Colonic mucosa (tissue), 4 donors: Measurements from ENCODE around the gene CS. TPM values are rescaled to one million over a fixed set of nuclear protein-coding genes. Genes with fewer than 3 reads are reported as not detected.

Experiments
- DNase-seq: peaks from one replicate; pipeline ENCODE4 v3.0.0-alpha.2; 2020
- H3K27ac ChIP-seq: fragments of 200-600 bp; one replicate; pipeline ENCODE4 v1.8.0; 2021
- H3K27me3 ChIP-seq: fragments of 200-600 bp; one replicate; pipeline ENCODE4 v1.8.0; 2021
- H3K36me3 ChIP-seq: fragments of 200-600 bp; one replicate; pipeline ENCODE4 v1.8.0; 2021
- H3K4me1 ChIP-seq: fragments of 200-600 bp; one replicate; pipeline ENCODE4 v1.8.0; 2021; ENCODE audit warnings: mild to moderate bottlenecking
- H3K4me3 ChIP-seq: fragments of 200-600 bp; one replicate; pipeline ENCODE4 v1.8.0; 2021
- H3K9ac ChIP-seq, 2 donors: one replicate each; pipeline ENCODE4 v1.7.0; 2013; ENCODE audit warnings: control low read depth in 2 of 2, low read depth in 2 of 2, low read length in 2 of 2
- H3K9me3 ChIP-seq: fragments of 200-600 bp; one replicate; pipeline ENCODE4 v1.8.0; 2021
- intact Hi-C: fragments of 100-400 bp; cut with DNase I; formaldehyde crosslinking; loops from one replicate; pipeline ENCODE4 v1.14.1; 2022
- total RNA-seq, 2 donors: library from RNA; stranded (reverse); fragmentation: NEBNext Ultra II Directional in 1 of 2; extraction: Animal tissue kit (Norgen Biotek cat#: 25700) in 1 of 2; gene quantifications; one replicate each; pipeline ENCODE4 v1.2.1, GENCODE V29; 2021
- TF ChIP-seq, protein P1 (sequence below): fragments of 200-600 bp; IDR thresholded peaks from one replicate; pipeline ENCODE4 v1.8.0; 2022; ENCODE audit warnings: antibody characterized with exemption, mild to moderate bottlenecking
- donor health status: healthy.
- donor health status: DM: no; HTN: no; CAD: no.
- donor health status: DM: no; HTN: no; CAD: no.

Gene CS
- total RNA-seq, 2 donors from 2014 or later: 367 to 437 TPM

DNA sequence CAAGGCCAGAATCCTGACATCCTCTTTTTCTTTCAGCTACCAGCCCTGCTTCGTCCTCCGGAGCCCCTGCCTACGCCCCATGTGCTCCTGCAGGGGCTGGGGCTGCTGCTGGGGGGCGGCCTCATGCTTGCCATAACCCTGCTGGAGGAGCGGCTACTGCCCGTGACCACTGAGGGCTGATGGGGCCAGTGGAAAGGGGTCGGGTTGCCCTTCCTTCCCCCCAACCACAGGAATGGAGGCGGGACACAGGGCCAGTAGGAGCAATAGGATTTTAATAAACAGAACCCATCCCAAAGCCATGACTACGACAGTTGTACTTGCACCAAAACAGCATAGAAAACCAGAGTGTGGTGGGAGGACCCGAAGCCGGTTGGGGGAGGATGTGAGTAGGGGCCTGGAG, 62.6 kb downstream of the CS start:
- no peak for DNase-seq
- H3K9me3 ChIP-seq: no peaks in the 10 kb centered on the region

GRCh38 chr12:56236985-56237384, 63.1 kb downstream of the CS start:
- no peak for DNase-seq
- Histone ChIP-seq H3K27ac (no peak overlapping the region), H3K4me1 (no peaks in the 10 kb centered on the region), H3K27me3 (no peaks in the 10 kb centered on the region), H3K4me3 (no peak overlapping the region), H3K9ac (no peak overlapping the region), H3K9me3 (no peaks in the 10 kb centered on the region), H3K36me3 (no peaks in the 10 kb centered on the region)
- TF ChIP-seq, protein P1, sequence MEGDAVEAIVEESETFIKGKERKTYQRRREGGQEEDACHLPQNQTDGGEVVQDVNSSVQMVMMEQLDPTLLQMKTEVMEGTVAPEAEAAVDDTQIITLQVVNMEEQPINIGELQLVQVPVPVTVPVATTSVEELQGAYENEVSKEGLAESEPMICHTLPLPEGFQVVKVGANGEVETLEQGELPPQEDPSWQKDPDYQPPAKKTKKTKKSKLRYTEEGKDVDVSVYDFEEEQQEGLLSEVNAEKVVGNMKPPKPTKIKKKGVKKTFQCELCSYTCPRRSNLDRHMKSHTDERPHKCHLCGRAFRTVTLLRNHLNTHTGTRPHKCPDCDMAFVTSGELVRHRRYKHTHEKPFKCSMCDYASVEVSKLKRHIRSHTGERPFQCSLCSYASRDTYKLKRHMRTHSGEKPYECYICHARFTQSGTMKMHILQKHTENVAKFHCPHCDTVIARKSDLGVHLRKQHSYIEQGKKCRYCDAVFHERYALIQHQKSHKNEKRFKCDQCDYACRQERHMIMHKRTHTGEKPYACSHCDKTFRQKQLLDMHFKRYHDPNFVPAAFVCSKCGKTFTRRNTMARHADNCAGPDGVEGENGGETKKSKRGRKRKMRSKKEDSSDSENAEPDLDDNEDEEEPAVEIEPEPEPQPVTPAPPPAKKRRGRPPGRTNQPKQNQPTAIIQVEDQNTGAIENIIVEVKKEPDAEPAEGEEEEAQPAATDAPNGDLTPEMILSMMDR: no peak
- intact Hi-C loops: no loop called here

More for the DNA sequence above, 62.6 kb downstream of the CS start:
- TF ChIP-seq, protein P1: no peak
- H3K36me3 ChIP-seq: no peaks in the 10 kb centered on the region
- no peak overlapping the region for H3K9ac ChIP-seq
- no peak overlapping the region for H3K27ac ChIP-seq
- intact Hi-C loops: no loop called here
- H3K27me3 ChIP-seq: no peaks in the 10 kb centered on the region
- no peaks in the 10 kb centered on the region for H3K4me1 ChIP-seq
- no peak overlapping the region for H3K4me3 ChIP-seq

DNA sequence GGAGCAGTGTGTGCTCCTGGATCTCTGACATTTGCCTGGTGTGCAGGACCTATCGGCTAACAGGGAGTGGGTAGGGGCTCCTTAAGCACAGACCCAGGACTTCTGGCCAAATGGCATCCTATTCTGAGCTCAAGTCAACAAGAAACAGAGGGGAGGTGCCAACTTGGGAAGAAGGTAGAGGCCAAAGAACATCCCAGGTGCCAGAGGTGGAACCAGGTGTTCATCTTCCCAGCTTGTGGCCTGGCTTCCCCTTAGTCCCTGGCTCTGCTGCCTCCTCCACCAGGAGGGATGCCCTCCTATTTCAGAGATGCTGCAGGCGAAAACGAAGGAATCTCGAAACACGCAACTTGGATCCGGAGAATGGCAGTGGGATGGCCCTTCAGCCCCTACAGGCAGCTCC, 64.0 kb downstream of the CS start:
- Histone ChIP-seq H3K27ac (no peak overlapping the region), H3K4me1 (no peaks in the 10 kb centered on the region), H3K36me3 (no peaks in the 10 kb centered on the region), H3K4me3 (no peak overlapping the region), H3K27me3 (no peaks in the 10 kb centered on the region), H3K9me3 (no peaks in the 10 kb centered on the region), H3K9ac (no peak overlapping the region)
- intact Hi-C loops: no loop called here
- TF ChIP-seq, protein P1: no peak
- no peak for DNase-seq

DNA sequence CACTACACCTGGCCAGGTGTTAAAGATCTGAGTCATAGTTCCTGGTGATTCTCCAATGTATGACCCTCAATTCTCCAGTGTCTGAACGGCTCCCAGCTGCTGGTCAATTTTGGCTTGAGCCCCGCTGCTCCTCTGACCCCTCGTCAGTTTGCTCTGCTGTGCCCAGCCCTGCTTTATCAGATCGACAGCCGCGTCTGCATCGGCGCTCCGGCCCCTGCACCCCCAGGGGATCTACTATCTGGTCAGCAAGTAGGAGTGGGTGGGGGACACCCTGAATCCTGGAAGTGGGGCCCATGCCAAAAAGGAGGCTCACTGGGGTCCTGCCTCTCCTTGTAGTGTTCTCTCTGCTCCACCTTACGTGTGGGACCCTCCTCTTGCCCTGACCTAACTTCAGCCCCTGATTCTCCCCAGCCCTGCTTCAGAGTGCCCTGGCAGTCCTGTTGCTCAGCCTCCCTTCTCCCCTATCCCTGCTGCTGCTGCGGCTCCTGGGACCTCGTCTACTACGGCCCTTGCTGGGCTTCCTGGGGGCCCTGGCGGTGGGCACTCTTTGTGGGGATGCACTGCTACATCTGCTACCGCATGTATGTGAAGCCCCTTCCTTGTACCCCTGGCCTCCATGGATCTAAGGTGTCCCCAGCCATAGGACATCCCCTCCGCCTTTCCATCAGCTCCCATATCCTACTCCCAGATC, 65.2 kb downstream of the CS start:
- intact Hi-C loops: no loop called here
- H3K27me3 ChIP-seq: no peaks in the 10 kb centered on the region
- TF ChIP-seq, protein P1: no peak
- H3K9ac ChIP-seq: no peak overlapping the region
- DNase-seq: no peak
- no peak overlapping the region for H3K27ac ChIP-seq
- H3K4me1 ChIP-seq: no peaks in the 10 kb centered on the region
- H3K9me3 ChIP-seq: no peaks in the 10 kb centered on the region
- no peaks in the 10 kb centered on the region for H3K36me3 ChIP-seq
- no peak overlapping the region for H3K4me3 ChIP-seq

DNA sequence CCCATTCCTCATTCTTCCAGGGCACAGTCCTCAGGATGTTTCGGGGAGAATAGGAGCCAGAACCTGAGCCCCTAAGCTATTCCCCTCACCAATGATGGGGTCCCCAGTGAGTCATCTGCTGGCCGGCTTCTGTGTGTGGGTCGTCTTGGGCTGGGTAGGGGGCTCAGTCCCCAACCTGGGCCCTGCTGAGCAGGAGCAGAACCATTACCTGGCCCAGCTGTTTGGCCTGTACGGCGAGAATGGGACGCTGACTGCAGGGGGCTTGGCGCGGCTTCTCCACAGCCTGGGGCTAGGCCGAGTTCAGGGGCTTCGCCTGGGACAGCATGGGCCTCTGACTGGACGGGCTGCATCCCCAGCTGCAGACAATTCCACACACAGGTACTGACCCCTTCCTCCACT, 68.9 kb downstream of the CS start:
- no peak for DNase-seq
- Histone ChIP-seq H3K4me1 (no peaks in the 10 kb centered on the region), H3K27me3 (no peaks in the 10 kb centered on the region), H3K27ac (peak overlapping the region; percentile 75), H3K9me3 (no peaks in the 10 kb centered on the region), H3K36me3 (no peaks in the 10 kb centered on the region), H3K4me3 (peak overlapping the region; percentile 41), H3K9ac (peak overlapping the region; percentile 70 to 89)
- intact Hi-C loops: no loop called here
- TF ChIP-seq, protein P1: no peak
